LNCAP (cell line): ENCODE measurements around the gene CCDC171.

Experiments used
- CTCF ChIP-seq: fragments of 450-650 bp; IDR thresholded peaks from 2 replicates; pipeline ENCODE4 v1.5.1; 2017; ENCODE audit warnings: mild to moderate bottlenecking

CCDC171 gene

GRCh38 chr9:15882883-15883282, 330.0 kb downstream of the CCDC171 start:
- TF ChIP-seq CTCF: no peak

- TF ChIP-seq CTCF: no peak
These were observed 332.6 kb downstream of the CCDC171 start for GRCh38 chr9:15885464-15885863.

- no peak for TF ChIP-seq CTCF
These were observed 336.7 kb downstream of the CCDC171 start for GRCh38 chr9:15889555-15889954.

GRCh38 chr9:15901572-15901971, 348.7 kb downstream of the CCDC171 start:
- no peak for TF ChIP-seq CTCF

- no peak for TF ChIP-seq CTCF
These were observed 356.5 kb downstream of the CCDC171 start for GRCh38 chr9:15909297-15909696.

- no peak for TF ChIP-seq CTCF
These were observed 362.9 kb downstream of the CCDC171 start for GRCh38 chr9:15915711-15916110.

- TF ChIP-seq CTCF: no peak
These were observed 374.3 kb downstream of the CCDC171 start for GRCh38 chr9:15927161-15927560.

- no peak for TF ChIP-seq CTCF
These were observed 382.9 kb downstream of the CCDC171 start for GRCh38 chr9:15935661-15936305.
